Karpas-422 (cell line): ENCODE results near the gene C5orf22. TPM values are rescaled to one million over a fixed set of nuclear protein-coding genes. Genes with fewer than 3 reads are reported as not detected.
"Not testable (repeated sequence)": the region's sequence is repeated elsewhere in the genome, so short reads cannot be mapped to it uniquely, and the experiment has no call there.

ENCODE experiments used
- DNase-seq: peaks from one replicate; pipeline ENCODE4 v3.0.0-alpha.2; 2015
- H2AFZ ChIP-seq: fragments of 200-600 bp; sonication (generic); 2 replicates; pipeline ENCODE4 v1.6.1; 2014; ENCODE audit warnings: antibody characterized with exemption, low read length, mixed read lengths
- H3K27ac ChIP-seq: fragments of 200-600 bp; sonication (generic); 2 replicates; pipeline ENCODE4 v1.5.1; 2014; ENCODE audit warnings: mild to moderate bottlenecking, low read length, moderate library complexity
- H3K27me3 ChIP-seq: fragments of 200-600 bp; sonication (generic); 2 replicates; pipeline ENCODE4 v1.6.1; 2014; ENCODE audit warnings: low read length, mixed read lengths
- H3K36me3 ChIP-seq: fragments of 200-600 bp; sonication (generic); 2 replicates; pipeline ENCODE4 v1.6.1; 2014; ENCODE audit warnings: low read length, mixed read lengths; ENCODE audit not compliant: insufficient read depth
- H3K4me1 ChIP-seq: fragments of 200-600 bp; sonication (generic); 2 replicates; pipeline ENCODE4 v1.6.1; 2014; ENCODE audit warnings: mild to moderate bottlenecking, low read length, mixed read lengths
- H3K4me2 ChIP-seq: fragments of 200-600 bp; sonication (generic); 2 replicates; pipeline ENCODE4 v1.6.1; 2014; ENCODE audit warnings: low read length, low read depth, mild to moderate bottlenecking; ENCODE audit not compliant: poor library complexity, severe bottlenecking
- H3K4me3 ChIP-seq: fragments of 200-600 bp; sonication (generic); 2 replicates; pipeline ENCODE4 v1.5.1; 2014; ENCODE audit warnings: mild to moderate bottlenecking, antibody characterized with exemption, low read length, mixed read lengths
- H3K79me2 ChIP-seq: fragments of 200-600 bp; sonication (generic); 2 replicates; pipeline ENCODE4 v1.6.1; 2014; ENCODE audit warnings: mild to moderate bottlenecking, low read length, mixed read lengths
- H3K9ac ChIP-seq: fragments of 200-600 bp; sonication (generic); 2 replicates; pipeline ENCODE4 v1.6.0; 2014; ENCODE audit warnings: low read length
- H3K9me2 ChIP-seq: fragments of 200-600 bp; sonication (generic), shearing (Covaris generic); replicated peaks from 2 replicates; pipeline ENCODE4 v1.6.0; 2014; ENCODE audit warnings: mild to moderate bottlenecking, low read length, moderate library complexity; ENCODE audit not compliant: insufficient read depth
- H3K9me3 ChIP-seq: fragments of 300-700, 200-600 bp; sonication (generic); 2 replicates; pipeline ENCODE4 v1.6.1; 2014; ENCODE audit warnings: low read length, mixed read lengths
- H4K20me1 ChIP-seq: fragments of 200-600 bp; sonication (generic); 2 replicates; pipeline ENCODE4 v1.6.1; 2014; ENCODE audit warnings: mild to moderate bottlenecking, antibody characterized with exemption, low read length, low read depth; ENCODE audit not compliant: insufficient read depth
- small RNA-seq: library from RNA; depleted of rRNA; stranded (forward); fragments of <200 nt; gene quantifications from one replicate; pipeline ENCODE3, GENCODE V24; 2014
- total RNA-seq: library from RNA; depleted of rRNA; stranded (reverse); fragments of >200 nt; shearing (Covaris generic); gene quantifications from 2 replicates; pipeline ENCODE4 v1.2.3, GENCODE V29; 2014; ENCODE audit warnings: low replicate concordance; rRNA removed

The C5orf22 gene
- total RNA-seq, 1 experiment from 2014 or later = 57.7 TPM

GRCh38 chr5:31596354-31596753 lies 64.3 kb downstream of the C5orf22 start:
- Histone ChIP-seq H3K4me1 (peaks cover 12% of the 10 kb centered on the region), H3K27me3 (no peaks in the 10 kb centered on the region), H4K20me1 (no peaks in the 10 kb centered on the region), H3K4me3 (no peak overlapping the region), H3K4me2 (no peak overlapping the region), H3K9me2 (no peaks in the 10 kb centered on the region), H3K9me3 (no peaks in the 10 kb centered on the region), H2AFZ (no peak overlapping the region), H3K36me3 (no peaks in the 10 kb centered on the region), H3K27ac (no peak overlapping the region), H3K79me2 (no peaks in the 10 kb centered on the region), H3K9ac (no peak overlapping the region)
- no peak for DNase-seq

- no peak overlapping the region for H3K4me3 ChIP-seq
- H2AFZ ChIP-seq = no peak overlapping the region
- H3K79me2 ChIP-seq = no peaks in the 10 kb centered on the region
- H3K36me3 ChIP-seq = no peaks in the 10 kb centered on the region
- peaks cover 12% of the 10 kb centered on the region for H3K4me1 ChIP-seq
- H4K20me1 ChIP-seq = no peaks in the 10 kb centered on the region
- no peak overlapping the region for H3K9ac ChIP-seq
- H3K27ac ChIP-seq = no peak overlapping the region
- no peak for DNase-seq
- H3K4me2 ChIP-seq = no peak overlapping the region
- no peaks in the 10 kb centered on the region for H3K9me2 ChIP-seq
- no peaks in the 10 kb centered on the region for H3K27me3 ChIP-seq
- H3K9me3 ChIP-seq = no peaks in the 10 kb centered on the region
Observed at GRCh38 chr5:31598640-31599611, 66.8 kb downstream of the C5orf22 start.

- not testable (repeated sequence) for H3K27me3 ChIP-seq, H3K79me2 ChIP-seq, H3K9ac ChIP-seq, H3K4me2 ChIP-seq, H3K27ac ChIP-seq, H4K20me1 ChIP-seq, H3K36me3 ChIP-seq, H3K4me3 ChIP-seq, H2AFZ ChIP-seq, H3K9me2 ChIP-seq, H3K9me3 ChIP-seq, DNase-seq
- H3K4me1 ChIP-seq = peaks cover 12% of the 10 kb centered on the region
Observed at GRCh38 chr5:31602305-31602704, 70.2 kb downstream of the C5orf22 start.

- H3K9me3 ChIP-seq = no peaks in the 10 kb centered on the region
- no peaks in the 10 kb centered on the region for H3K27me3 ChIP-seq
- no peak overlapping the region for H3K27ac ChIP-seq
- H4K20me1 ChIP-seq = no peaks in the 10 kb centered on the region
- no peak overlapping the region for H3K9ac ChIP-seq
- no peak overlapping the region for H3K4me3 ChIP-seq
- H3K79me2 ChIP-seq = no peaks in the 10 kb centered on the region
- H2AFZ ChIP-seq = no peak overlapping the region
- no peaks in the 10 kb centered on the region for H3K9me2 ChIP-seq
- no peak overlapping the region for H3K4me2 ChIP-seq
- peaks cover 2% of the 10 kb centered on the region for H3K4me1 ChIP-seq
- H3K36me3 ChIP-seq = no peaks in the 10 kb centered on the region
- DNase-seq = no peak
Observed at GRCh38 chr5:31604240-31604639, 72.1 kb downstream of the C5orf22 start.

GRCh38 chr5:31604644-31605043 lies 72.5 kb downstream of the C5orf22 start:
- H2AFZ ChIP-seq = no peak overlapping the region
- H3K4me2 ChIP-seq = no peak overlapping the region
- no peaks in the 10 kb centered on the region for H3K9me3 ChIP-seq
- no peak overlapping the region for H3K9ac ChIP-seq
- no peak overlapping the region for H3K4me3 ChIP-seq
- no peaks in the 10 kb centered on the region for H3K4me1 ChIP-seq
- DNase-seq = no peak
- H3K36me3 ChIP-seq = no peaks in the 10 kb centered on the region
- no peaks in the 10 kb centered on the region for H3K9me2 ChIP-seq
- no peak overlapping the region for H3K27ac ChIP-seq
- no peaks in the 10 kb centered on the region for H3K79me2 ChIP-seq
- H3K27me3 ChIP-seq = no peaks in the 10 kb centered on the region
- H4K20me1 ChIP-seq = no peaks in the 10 kb centered on the region

Small RNA genes lying within 50 kb of the gene (small RNA-seq; reads per million reads assigned to genes)
- gene RF00019 (not detected), gene RNU6-363P (not detected)

Other genes starting within 250 kb of the C5orf22 start
- gene DROSHA, start 208 bp upstream of the C5orf22 start, total RNA-seq = 58.3 and 74.7 TPM in 2 replicates
- gene PDZD2, start 106.8 kb downstream of the C5orf22 start, total RNA-seq = not detected in 2 replicates